ENCODE measurements around the gene LTO1. TPM values are rescaled to one million over a fixed set of nuclear protein-coding genes. Genes with fewer than 3 reads are reported as not detected.
"Not testable (repeated sequence)": the region's sequence is repeated elsewhere in the genome, so short reads cannot be mapped to it uniquely, and the experiment has no call there.

Gene LTO1
- total RNA-seq, 1 donor from 2014 or later = 52.5 TPM

DNA sequence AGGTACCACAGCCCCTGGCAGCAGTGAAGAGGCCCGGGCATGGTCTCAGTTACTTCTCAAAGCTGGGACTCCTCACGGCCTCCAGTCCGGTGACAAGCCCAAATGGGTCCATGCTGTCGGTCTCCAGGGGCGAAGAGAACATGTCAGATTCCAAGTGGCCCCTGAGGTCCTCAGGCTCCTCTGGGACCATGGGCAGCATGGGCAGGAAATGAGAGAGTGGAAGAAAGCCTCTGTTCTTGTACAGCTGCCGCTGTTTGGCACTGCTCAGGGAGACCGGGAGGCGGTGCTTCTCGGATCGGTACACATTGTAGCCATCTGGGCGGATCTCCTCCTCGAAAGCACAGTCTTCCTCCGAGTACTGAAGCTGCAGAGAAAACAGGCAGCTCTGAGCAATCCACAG is 24.1 kb upstream of the LTO1 start:
- no peak overlapping the region for H3K4me3 Mint-ChIP-seq
- intact Hi-C loops (cut with micrococcal nuclease) = no loop called here
- CTCF ChIA-PET = no interaction called here

GRCh38 chr11:69698362-69698761 is 23.2 kb upstream of the LTO1 start:
- peaks cover 15% of the 10 kb centered on the region for H3K4me1 Mint-ChIP-seq
- no peak overlapping the region for H3K27ac Mint-ChIP-seq
- H3K27me3 Mint-ChIP-seq = peaks cover 28% of the 10 kb centered on the region
- POLR2A ChIA-PET = no interaction called here
- ATAC-seq (ENCODE audit: low read depth) = no peak
- no peak for DNase-seq
- H3K9me3 Mint-ChIP-seq = no peaks in the 10 kb centered on the region
- H3K36me3 Mint-ChIP-seq (ENCODE audit: low read depth) = no peaks in the 10 kb centered on the region
- TF ChIP-seq, protein P1, sequence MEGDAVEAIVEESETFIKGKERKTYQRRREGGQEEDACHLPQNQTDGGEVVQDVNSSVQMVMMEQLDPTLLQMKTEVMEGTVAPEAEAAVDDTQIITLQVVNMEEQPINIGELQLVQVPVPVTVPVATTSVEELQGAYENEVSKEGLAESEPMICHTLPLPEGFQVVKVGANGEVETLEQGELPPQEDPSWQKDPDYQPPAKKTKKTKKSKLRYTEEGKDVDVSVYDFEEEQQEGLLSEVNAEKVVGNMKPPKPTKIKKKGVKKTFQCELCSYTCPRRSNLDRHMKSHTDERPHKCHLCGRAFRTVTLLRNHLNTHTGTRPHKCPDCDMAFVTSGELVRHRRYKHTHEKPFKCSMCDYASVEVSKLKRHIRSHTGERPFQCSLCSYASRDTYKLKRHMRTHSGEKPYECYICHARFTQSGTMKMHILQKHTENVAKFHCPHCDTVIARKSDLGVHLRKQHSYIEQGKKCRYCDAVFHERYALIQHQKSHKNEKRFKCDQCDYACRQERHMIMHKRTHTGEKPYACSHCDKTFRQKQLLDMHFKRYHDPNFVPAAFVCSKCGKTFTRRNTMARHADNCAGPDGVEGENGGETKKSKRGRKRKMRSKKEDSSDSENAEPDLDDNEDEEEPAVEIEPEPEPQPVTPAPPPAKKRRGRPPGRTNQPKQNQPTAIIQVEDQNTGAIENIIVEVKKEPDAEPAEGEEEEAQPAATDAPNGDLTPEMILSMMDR (IDR thresholded peaks at IDR 0.05) = no peak
- intact Hi-C loops (cut with micrococcal nuclease) = no loop called here
- H3K4me3 Mint-ChIP-seq = no peak overlapping the region
- CTCF ChIA-PET = no interaction called here

More for the DNA sequence above, 24.1 kb upstream of the LTO1 start:
- peaks cover 30% of the 10 kb centered on the region for H3K27me3 Mint-ChIP-seq
- H3K9me3 Mint-ChIP-seq = no peaks in the 10 kb centered on the region
- POLR2A ChIA-PET = no interaction called here
- H3K4me1 Mint-ChIP-seq = peaks cover 15% of the 10 kb centered on the region
- TF ChIP-seq, protein P1 (IDR thresholded peaks at IDR 0.05) = no peak
- H3K27ac Mint-ChIP-seq = no peak overlapping the region
- no peaks in the 10 kb centered on the region for H3K36me3 Mint-ChIP-seq (ENCODE audit: low read depth)
- ATAC-seq (ENCODE audit: low read depth) (peak; percentile 25), DNase-seq (no peak)

DNA sequence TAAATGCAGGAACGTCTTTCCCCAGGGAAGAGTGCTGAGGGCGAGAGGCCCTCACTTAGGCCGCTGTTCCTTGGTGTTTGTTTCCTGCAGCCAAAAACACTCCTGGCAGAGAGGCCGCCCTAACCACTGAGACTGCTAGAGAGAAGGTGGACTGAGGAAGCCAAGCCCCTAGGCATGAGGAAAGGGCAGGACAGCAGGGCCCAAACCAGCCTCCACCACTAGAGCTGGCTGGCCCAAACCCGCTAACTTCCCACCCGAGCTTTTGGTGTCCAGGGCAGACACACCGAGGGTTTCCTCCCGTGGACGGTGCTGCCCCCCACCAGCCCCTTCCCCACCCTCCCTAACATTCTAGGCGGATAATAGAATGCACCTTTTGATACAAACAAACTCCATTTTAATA is 22.7 kb upstream of the LTO1 start:
- ChIA-PET POLR2A (no interaction called here), CTCF (no interaction called here)
- Mint-ChIP-seq H3K27me3 (peaks cover 26% of the 10 kb centered on the region), H3K4me3 (no peak overlapping the region), H3K4me1 (peaks cover 12% of the 10 kb centered on the region), H3K27ac (no peak overlapping the region), H3K9me3 (no peaks in the 10 kb centered on the region), H3K36me3 (ENCODE audit: low read depth) (no peaks in the 10 kb centered on the region)
- intact Hi-C loops (cut with micrococcal nuclease) = no loop called here
- TF ChIP-seq, protein P1 (IDR thresholded peaks at IDR 0.05) = no peak
- DNase-seq (no peak), ATAC-seq (ENCODE audit: low read depth) (no peak)

- DNase-seq = no peak
- Mint-ChIP-seq H3K4me3 (no peak overlapping the region), H3K4me1 (peaks cover 10% of the 10 kb centered on the region), H3K36me3 (ENCODE audit: low read depth) (no peaks in the 10 kb centered on the region), H3K27me3 (peaks cover 25% of the 10 kb centered on the region), H3K9me3 (no peaks in the 10 kb centered on the region), H3K27ac (no peak overlapping the region)
- ATAC-seq (ENCODE audit: low read depth) = no peak
- intact Hi-C loops (cut with micrococcal nuclease) = no loop called here
- TF ChIP-seq, protein P1 (IDR thresholded peaks at IDR 0.05) = no peak
- POLR2A ChIA-PET = no interaction called here
- CTCF ChIA-PET = no interaction called here
Measured at GRCh38 chr11:69697469-69697843, 22.3 kb upstream of the LTO1 start.

DNA sequence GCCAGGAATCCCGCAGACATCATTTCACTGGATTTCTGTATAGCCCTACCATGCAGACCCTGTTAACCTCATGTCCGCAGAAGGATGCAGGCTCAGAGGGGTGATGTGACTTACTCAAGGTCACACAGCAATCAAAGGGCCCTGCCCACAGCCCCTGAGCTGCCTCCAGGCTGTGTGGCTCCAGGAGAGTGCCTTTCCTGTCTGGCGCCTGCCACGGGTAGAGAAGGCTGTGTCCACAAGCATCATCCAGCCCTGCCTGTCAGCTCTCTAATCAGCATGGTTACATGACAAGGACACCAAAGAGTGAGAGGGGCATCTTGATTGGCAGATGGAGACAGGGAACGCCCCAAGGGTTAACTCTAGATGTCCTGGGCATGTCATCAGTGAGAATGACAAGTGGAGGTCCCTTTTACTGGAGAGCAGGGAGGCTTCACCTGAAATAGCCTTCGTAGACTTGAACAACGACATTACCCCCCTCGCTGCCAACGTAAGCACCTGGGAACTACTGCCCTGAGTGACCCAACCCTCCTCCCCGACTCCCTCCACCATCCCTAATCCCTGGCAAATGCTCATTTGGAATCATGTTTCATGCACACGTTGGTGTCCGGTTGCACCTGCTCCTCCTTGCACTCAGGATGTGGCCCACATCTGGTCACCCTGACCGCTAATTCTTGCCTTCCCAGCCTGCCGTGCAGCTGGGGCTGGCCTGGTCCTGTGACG is 21.8 kb upstream of the LTO1 start:
- TF ChIP-seq, protein P1 (IDR thresholded peaks at IDR 0.05) = no peak
- peaks cover 10% of the 10 kb centered on the region for H3K4me1 Mint-ChIP-seq
- CTCF ChIA-PET = no interaction called here
- no peaks in the 10 kb centered on the region for H3K36me3 Mint-ChIP-seq (ENCODE audit: low read depth)
- no peak overlapping the region for H3K27ac Mint-ChIP-seq
- no peak for ATAC-seq (ENCODE audit: low read depth)
- intact Hi-C loops (cut with micrococcal nuclease) = no loop called here
- POLR2A ChIA-PET = no interaction called here
- DNase-seq = no peak
- no peak overlapping the region for H3K4me3 Mint-ChIP-seq
- no peaks in the 10 kb centered on the region for H3K9me3 Mint-ChIP-seq
- H3K27me3 Mint-ChIP-seq = peaks cover 29% of the 10 kb centered on the region

DNA sequence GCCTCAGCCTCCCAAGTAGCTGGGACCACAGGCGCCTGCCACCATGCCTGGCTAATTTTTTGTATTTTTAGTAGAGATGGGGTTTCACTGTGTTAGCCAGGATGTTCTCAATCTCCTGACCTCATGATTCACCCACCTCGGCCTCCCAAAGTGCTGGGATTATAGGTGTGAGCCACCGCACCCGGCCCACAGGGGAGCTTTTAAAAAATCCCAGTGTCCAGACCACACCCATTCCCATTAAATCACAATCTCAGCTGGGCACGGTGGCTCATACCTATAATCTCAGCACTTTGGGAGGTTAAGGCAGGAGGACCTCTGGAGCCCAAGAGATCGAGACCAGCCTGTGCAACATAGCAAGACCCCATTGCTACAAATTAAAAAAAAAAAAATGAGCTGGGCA is 20.8 kb upstream of the LTO1 start:
- H3K4me3 Mint-ChIP-seq; H3K27ac Mint-ChIP-seq; ATAC-seq (ENCODE audit: low read depth); H3K36me3 Mint-ChIP-seq (ENCODE audit: low read depth); DNase-seq; POLR2A ChIA-PET; intact Hi-C loops (cut with micrococcal nuclease); H3K9me3 Mint-ChIP-seq; CTCF ChIA-PET: not testable (repeated sequence)
- H3K4me1 Mint-ChIP-seq = peaks cover 10% of the 10 kb centered on the region
- peaks cover 34% of the 10 kb centered on the region for H3K27me3 Mint-ChIP-seq
